Fibroblast of pulmonary artery (primary cell): ENCODE measurements around the gene TCEAL2.
"Not testable (repeated sequence)": the region's sequence is repeated elsewhere in the genome, so short reads cannot be mapped to it uniquely, and the experiment has no call there.

Experiments used
- DNase-seq: peaks from one replicate; pipeline ENCODE4 v3.0.0-alpha.2; 2010; ENCODE audit warnings: low read depth
- H3K4me3 ChIP-seq: replicated peaks from 2 replicates; pipeline ENCODE4 v1.5.1; 2011; ENCODE audit warnings: low read depth, mild to moderate bottlenecking, control low read depth, low read length, moderate library complexity
- CTCF ChIP-seq: IDR thresholded peaks from 2 replicates; pipeline ENCODE4 v1.5.1; 2011; ENCODE audit warnings: mild to moderate bottlenecking, control low read depth, low read length, inconsistent platforms; ENCODE audit errors: missing control alignments

TCEAL2 gene

DNA sequence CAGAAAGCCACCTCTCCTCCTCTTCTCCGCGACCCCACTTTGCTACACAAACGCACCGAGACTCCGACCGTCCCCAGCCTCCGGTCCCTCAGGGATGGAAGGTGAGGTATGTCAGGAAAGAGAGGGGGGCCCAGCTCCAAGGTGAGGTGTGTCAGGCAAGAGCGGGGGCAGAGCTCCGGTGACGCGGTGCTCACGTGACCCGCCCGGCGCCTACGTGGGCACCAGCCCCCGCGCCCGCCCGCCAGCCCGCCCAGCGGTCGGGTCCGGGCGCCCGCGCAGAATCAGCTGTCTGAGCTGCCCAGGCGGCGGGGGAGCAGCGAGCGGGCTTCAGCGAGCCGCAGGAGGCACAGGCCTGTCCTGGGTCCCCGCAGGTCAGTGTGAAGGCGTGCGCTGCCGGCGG lies at the start of gene TCEAL2:
TCEAL2 (plus strand) TSS at position 244 of the 400 bp plus-strand sequence. CDS start 1,152 bp downstream, outside the sequence.
- not testable (repeated sequence) for DNase-seq, H3K4me3 ChIP-seq

- H3K4me3 ChIP-seq = no peak overlapping the region
- no peak for TF ChIP-seq CTCF
- DNase-seq = no peak
Measured at GRCh38 chrX:102077426-102077825, 48.1 kb upstream of the TCEAL2 start.

DNA sequence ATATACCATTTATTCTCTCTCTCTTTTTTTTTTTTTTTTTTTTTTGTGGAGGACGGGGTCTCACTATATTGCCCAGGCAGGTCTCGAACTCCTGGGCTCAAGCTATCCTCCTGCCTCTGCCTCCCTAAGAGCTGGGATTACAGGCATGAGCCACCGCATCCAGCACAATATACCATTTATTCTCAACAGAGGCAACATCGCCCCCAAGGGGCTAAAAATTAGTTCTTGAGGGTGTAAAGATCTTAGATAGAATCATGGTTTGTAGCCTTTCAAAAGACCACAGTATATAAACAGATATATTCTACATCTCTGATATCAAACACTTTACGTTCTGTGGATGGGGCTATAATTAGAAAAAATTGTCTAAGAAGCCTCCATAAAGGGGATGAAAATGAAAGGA lies 39.8 kb upstream of the TCEAL2 start:
- H3K4me3 ChIP-seq = no peak overlapping the region
- DNase-seq = no peak
- no peak for TF ChIP-seq CTCF

DNA sequence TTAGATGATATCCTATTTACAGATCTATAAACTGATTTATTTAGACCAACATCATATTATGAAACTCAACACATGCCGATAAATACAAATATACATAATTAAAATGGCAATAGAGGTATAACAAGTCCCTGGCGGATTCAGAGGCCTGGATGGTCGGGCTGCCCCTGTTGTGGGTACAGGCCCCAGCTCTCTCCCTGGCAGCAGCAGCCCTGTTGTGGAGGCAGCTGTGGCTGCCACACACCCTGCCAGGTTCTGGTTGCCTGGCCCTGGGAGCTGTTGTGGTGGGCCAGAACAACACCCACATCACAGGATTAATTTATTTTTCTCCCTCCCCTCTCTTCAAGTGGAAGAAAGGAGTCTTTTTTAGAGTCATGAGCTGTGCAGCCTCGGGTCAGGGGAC lies 12.1 kb upstream of the TCEAL2 start:
- no peak for TF ChIP-seq CTCF
- H3K4me3 ChIP-seq = no peak overlapping the region
- DNase-seq = no peak

DNA sequence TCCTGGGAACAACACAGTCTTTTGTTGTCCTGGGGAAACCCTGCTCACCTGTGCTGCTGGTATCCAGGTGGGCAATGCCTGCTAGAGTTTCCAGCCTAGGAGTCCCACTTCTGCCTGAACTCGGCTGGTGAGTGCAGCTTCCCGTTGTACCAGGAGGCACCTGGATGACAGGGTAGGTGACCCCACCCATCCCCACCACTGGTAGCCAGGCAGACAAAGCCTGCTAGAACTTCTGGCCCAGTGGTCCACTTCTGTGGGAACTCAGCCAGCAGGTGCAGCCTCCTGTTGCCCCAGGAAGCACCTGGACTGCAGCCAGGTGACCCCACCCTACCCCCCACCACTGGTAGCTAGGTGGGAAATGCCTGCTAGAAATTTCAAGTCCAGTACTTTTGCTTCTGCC lies 9.7 kb upstream of the TCEAL2 start:
- no peak overlapping the region for H3K4me3 ChIP-seq
- no peak for DNase-seq
- no peak for TF ChIP-seq CTCF

DNA sequence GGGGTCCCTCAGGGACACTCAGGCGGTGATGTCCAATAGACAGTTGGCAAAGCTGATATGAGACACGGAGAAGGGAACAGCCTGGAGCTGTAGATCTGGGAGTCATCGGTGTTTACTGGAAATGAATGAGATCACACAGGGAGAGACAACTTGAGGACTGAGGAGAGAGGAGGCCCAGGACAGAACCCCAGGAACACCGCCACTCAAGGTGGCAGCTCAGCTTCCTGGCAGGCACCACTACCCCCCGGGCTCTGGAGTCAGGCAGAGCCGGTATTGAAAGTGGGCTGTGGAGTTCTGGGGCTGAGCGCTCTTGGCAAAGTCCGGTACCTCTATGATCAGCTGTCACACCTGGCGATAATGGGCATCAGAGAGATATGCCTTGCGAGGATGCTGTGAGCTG lies 465 bp upstream of the TCEAL2 start:
- not testable (repeated sequence) for DNase-seq, H3K4me3 ChIP-seq

DNA sequence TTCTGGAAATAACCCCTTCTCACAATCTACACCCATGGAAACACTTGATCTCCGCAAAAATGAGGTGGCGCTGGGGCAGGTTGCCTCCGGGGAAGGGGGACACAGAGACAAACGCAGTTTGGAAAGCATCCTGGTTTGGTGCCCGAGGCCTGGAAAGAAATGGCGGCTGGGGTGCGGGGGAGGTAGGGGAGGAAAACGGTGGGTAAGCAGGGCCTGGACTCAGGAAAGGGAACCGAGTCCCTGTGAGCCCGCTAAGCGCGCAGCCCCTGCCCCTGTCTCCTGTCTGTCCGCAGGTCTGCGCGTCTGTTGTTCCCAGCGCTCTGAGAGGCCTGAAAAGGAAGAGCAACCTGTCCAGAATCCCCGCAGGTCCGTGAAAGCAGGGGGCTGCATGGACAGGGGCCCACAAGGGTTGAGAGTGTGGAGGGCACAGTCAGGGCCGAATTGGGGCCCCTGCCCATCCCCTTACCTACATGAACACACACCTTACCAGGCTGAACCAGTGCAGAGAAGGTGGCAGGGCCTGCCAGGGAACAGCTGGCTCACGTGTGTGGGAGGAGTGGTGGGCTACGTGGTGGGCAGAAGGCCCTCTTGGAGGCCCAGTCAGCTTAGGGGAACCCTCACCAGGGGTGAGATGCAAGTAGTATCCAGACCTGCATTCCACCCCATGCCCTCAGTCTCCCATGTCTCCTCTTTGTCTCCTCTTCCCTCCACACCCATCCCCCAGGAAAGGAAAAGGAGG lies 770 bp downstream of the TCEAL2 start:
- not testable (repeated sequence) for H3K4me3 ChIP-seq, DNase-seq

DNA sequence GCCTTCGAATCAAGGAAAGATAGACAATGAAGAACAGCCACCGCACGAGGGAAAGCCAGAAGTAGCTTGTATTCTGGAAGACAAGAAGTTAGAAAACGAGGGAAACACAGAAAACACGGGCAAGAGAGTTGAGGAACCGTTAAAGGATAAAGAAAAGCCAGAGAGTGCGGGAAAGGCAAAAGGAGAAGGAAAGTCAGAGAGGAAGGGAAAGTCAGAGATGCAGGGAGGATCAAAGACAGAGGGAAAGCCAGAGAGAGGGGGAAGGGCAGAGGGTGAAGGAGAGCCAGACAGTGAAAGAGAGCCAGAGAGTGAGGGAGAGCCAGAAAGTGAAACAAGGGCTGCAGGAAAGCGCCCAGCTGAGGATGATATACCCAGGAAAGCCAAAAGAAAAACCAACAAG lies 1.4 kb downstream of the TCEAL2 start:
- no peak for TF ChIP-seq CTCF
- no peak overlapping the region for H3K4me3 ChIP-seq
- no peak for DNase-seq
